ENCODE results near the gene SNX9. TPM values are rescaled to one million over a fixed set of nuclear protein-coding genes. Genes with fewer than 3 reads are reported as not detected.

The SNX9 gene
- total and polyA plus RNA-seq, 2 of the 8 experiments (the other 6 are each of a cell fraction or from before 2014, with no cell fraction given), result 11.8 to 23.2 TPM

GRCh38 chr6:157845493-157846259 is 22.6 kb downstream of the SNX9 start (continued):
- TF ChIP-seq CTCF (IDR thresholded peaks at IDR 0.05; ENCODE audit: control extremely low read depth in 1 of 3, insufficient read depth in 1 of 3, low read depth in 1 of 3, low read length in 3 of 3) (no peak), POLR2A (IDR thresholded peaks at IDR 0.05; ENCODE audit: control extremely low read depth in 1 of 2, low read depth in 2 of 2, low read length in 2 of 2) (no peak), KDM5A (IDR thresholded peaks at IDR 0.05; ENCODE audit: low read length) (no peak), USF2 (IDR thresholded peaks at IDR 0.05; ENCODE audit: low read length) (no peak), CREB1 (IDR thresholded peaks at IDR 0.05) (no peak), SP1 (IDR thresholded peaks at IDR 0.05; ENCODE audit: low read depth, low read length) (no peak)

All from H1 (cell line).